Astrocyte (in vitro differentiated cells and primary cell): ENCODE results near the gene OR5AL1. TPM values are rescaled to one million over a fixed set of nuclear protein-coding genes. Genes with fewer than 3 reads are reported as not detected.
"Not testable (repeated sequence)": the region's sequence is repeated elsewhere in the genome, so short reads cannot be mapped to it uniquely, and the experiment has no call there.

Experiments
- DNase-seq: peaks from one replicate; pipeline ENCODE4 v3.0.0-alpha.2; 2010; ENCODE audit warnings: low read depth
- FAIRE-seq: peaks from 2 replicates; lab custom pipeline; 2011; peaks lifted over from hg19 to GRCh38; lab: Jason Lieb, UNC
- H2AFZ ChIP-seq: 2 replicates; pipeline ENCODE4 v1.6.0; 2012; ENCODE audit warnings: low read depth, low read length, inconsistent platforms
- H3K27ac ChIP-seq: 2 replicates; pipeline ENCODE4 v1.5.1; 2011; ENCODE audit warnings: low read depth, low read length, inconsistent platforms
- H3K27me3 ChIP-seq: 2 replicates; pipeline ENCODE4 v1.6.0; 2011; ENCODE audit warnings: low read length, inconsistent platforms; ENCODE audit not compliant: insufficient read depth
- H3K36me3 ChIP-seq: 2 replicates; pipeline ENCODE4 v1.5.1; 2011; ENCODE audit warnings: low read length, inconsistent platforms; ENCODE audit not compliant: insufficient read depth
- H3K4me1 ChIP-seq: 2 replicates; pipeline ENCODE4 v1.5.1; 2011; ENCODE audit warnings: low read length, inconsistent platforms; ENCODE audit not compliant: insufficient read depth
- H3K4me2 ChIP-seq: 2 replicates; pipeline ENCODE4 v1.6.0; 2012; ENCODE audit warnings: low read length, inconsistent platforms
- H3K4me3 ChIP-seq: 2 replicates; pipeline ENCODE4 v1.5.1; 2011; ENCODE audit warnings: low read depth, mild to moderate bottlenecking, low read length, inconsistent platforms; ENCODE audit not compliant: insufficient read depth
- H3K79me2 ChIP-seq: 2 replicates; pipeline ENCODE4 v1.6.0; 2012; ENCODE audit warnings: mild to moderate bottlenecking, low read length, inconsistent platforms; ENCODE audit not compliant: insufficient read depth
- H3K9ac ChIP-seq: 2 replicates; pipeline ENCODE4 v1.6.0; 2012; ENCODE audit warnings: mild to moderate bottlenecking, low read length, inconsistent platforms
- H3K9me3 ChIP-seq: 2 replicates; pipeline ENCODE4 v1.5.1; 2012; ENCODE audit warnings: low read depth, mild to moderate bottlenecking, low read length, inconsistent platforms; ENCODE audit not compliant: insufficient read depth
- H4K20me1 ChIP-seq: 2 replicates; pipeline ENCODE4 v1.6.0; 2012; ENCODE audit warnings: low read length, inconsistent platforms; ENCODE audit not compliant: insufficient read depth
- H3K27ac Mint-ChIP-seq: one replicate; pipeline ENCODE4 v1.8.0; 2021; ENCODE audit warnings: mild to moderate bottlenecking, mixed read lengths; ENCODE audit not compliant: unreplicated experiment
- H3K27me3 Mint-ChIP-seq: one replicate; pipeline ENCODE4 v1.8.0; 2021; ENCODE audit warnings: low read depth, mixed read lengths; ENCODE audit not compliant: unreplicated experiment
- H3K36me3 Mint-ChIP-seq: one replicate; pipeline ENCODE4 v1.8.0; 2021; ENCODE audit warnings: low read depth, mixed read lengths; ENCODE audit not compliant: unreplicated experiment
- H3K4me1 Mint-ChIP-seq: one replicate; pipeline ENCODE4 v1.8.0; 2021; ENCODE audit warnings: low read depth, mixed read lengths; ENCODE audit not compliant: unreplicated experiment
- H3K4me3 Mint-ChIP-seq: one replicate; pipeline ENCODE4 v1.8.0; 2021; ENCODE audit warnings: mild to moderate bottlenecking, moderate library complexity, mixed read lengths; ENCODE audit not compliant: unreplicated experiment
- H3K9me3 Mint-ChIP-seq: one replicate; pipeline ENCODE4 v1.8.0; 2021; ENCODE audit warnings: mild to moderate bottlenecking, mixed read lengths; ENCODE audit not compliant: unreplicated experiment
- EZH2 ChIP-seq: IDR thresholded peaks from 2 replicates; pipeline ENCODE4 v1.6.1; 2012; ENCODE audit warnings: mild to moderate bottlenecking, low read length, inconsistent platforms; ENCODE audit not compliant: insufficient read depth
- total RNA-seq: library from RNA; stranded (reverse); gene quantifications from 2 replicates; pipeline ENCODE4 v1.2.1, GENCODE V29; 2021
- TF ChIP-seq, protein P1 (sequence below): IDR thresholded peaks from 2 replicates; pipeline ENCODE4 v1.5.1; 2011; ENCODE audit warnings: low read depth, mild to moderate bottlenecking, inconsistent platforms, low read length, moderate library complexity; ENCODE audit not compliant: insufficient read depth

Gene OR5AL1
- total RNA-seq, 1 donor from 2014 or later = not detected

DNA sequence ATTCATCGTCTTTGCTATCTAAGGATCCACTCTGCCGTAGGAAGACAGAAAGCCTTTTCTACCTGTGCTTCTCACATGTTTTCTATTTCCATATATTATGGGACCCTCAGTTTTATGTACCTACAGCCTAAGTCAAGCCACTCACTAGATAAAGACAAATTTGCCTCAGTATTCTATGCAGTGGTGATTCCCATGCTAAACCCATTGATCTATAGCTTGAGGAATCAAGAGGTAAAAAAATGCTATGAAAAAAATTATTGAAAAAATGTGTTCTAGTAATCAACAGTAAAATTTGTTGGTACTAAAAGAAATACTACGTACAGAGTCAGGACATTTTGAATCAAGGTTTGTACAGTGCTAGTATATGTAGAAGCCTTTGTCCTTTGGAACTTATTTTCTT is 18.1 kb upstream of the OR5AL1 start:
- no peak for DNase-seq
- no peak overlapping the region for H3K4me3 Mint-ChIP-seq
- Histone ChIP-seq H3K27me3 (no peaks in the 10 kb centered on the region), H3K4me1 (no peaks in the 10 kb centered on the region), H3K36me3 (no peaks in the 10 kb centered on the region), H4K20me1 (no peaks in the 10 kb centered on the region), H3K9me3 (no peaks in the 10 kb centered on the region), H3K4me2 (no peak overlapping the region), H3K9ac (no peak overlapping the region), H2AFZ (no peak overlapping the region), H3K4me3 (no peak overlapping the region), H3K79me2 (no peaks in the 10 kb centered on the region), H3K27ac (no peak overlapping the region)
- no peaks in the 10 kb centered on the region for H3K9me3 Mint-ChIP-seq
- no peaks in the 10 kb centered on the region for H3K4me1 Mint-ChIP-seq
- no peaks in the 10 kb centered on the region for H3K36me3 Mint-ChIP-seq
- TF ChIP-seq, protein P1, sequence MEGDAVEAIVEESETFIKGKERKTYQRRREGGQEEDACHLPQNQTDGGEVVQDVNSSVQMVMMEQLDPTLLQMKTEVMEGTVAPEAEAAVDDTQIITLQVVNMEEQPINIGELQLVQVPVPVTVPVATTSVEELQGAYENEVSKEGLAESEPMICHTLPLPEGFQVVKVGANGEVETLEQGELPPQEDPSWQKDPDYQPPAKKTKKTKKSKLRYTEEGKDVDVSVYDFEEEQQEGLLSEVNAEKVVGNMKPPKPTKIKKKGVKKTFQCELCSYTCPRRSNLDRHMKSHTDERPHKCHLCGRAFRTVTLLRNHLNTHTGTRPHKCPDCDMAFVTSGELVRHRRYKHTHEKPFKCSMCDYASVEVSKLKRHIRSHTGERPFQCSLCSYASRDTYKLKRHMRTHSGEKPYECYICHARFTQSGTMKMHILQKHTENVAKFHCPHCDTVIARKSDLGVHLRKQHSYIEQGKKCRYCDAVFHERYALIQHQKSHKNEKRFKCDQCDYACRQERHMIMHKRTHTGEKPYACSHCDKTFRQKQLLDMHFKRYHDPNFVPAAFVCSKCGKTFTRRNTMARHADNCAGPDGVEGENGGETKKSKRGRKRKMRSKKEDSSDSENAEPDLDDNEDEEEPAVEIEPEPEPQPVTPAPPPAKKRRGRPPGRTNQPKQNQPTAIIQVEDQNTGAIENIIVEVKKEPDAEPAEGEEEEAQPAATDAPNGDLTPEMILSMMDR = no peak
- TF ChIP-seq EZH2 = no peak
- H3K27me3 Mint-ChIP-seq = no peaks in the 10 kb centered on the region
- no peak overlapping the region for H3K27ac Mint-ChIP-seq
- no peak for FAIRE-seq

DNA sequence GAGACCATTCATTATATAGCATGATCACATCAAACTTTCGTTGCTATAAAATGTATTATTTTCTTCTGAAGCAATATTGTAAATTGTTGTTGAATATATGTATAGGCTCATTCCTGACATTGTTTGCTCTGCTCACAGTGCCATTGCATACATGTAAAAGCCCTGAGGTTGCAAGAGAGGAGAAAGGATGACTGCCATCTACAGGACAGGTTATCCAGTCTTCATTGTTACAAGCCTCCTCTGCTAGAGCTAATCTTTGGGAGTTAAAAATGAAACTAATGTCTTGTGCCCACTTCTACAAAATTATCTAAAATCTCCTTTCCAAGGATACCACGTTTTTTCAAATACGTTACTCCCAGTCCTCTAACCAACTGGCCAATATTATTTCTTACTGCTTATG is 16.4 kb upstream of the OR5AL1 start:
- no peaks in the 10 kb centered on the region for H4K20me1 ChIP-seq
- FAIRE-seq = no peak
- no peaks in the 10 kb centered on the region for H3K4me1 Mint-ChIP-seq
- H3K27me3 ChIP-seq = no peaks in the 10 kb centered on the region
- no peak overlapping the region for H3K9ac ChIP-seq
- H3K4me1 ChIP-seq = no peaks in the 10 kb centered on the region
- H3K4me3 Mint-ChIP-seq = no peak overlapping the region
- no peaks in the 10 kb centered on the region for H3K27me3 Mint-ChIP-seq
- no peak overlapping the region for H3K27ac ChIP-seq
- no peaks in the 10 kb centered on the region for H3K79me2 ChIP-seq
- H3K9me3 ChIP-seq = no peaks in the 10 kb centered on the region
- no peaks in the 10 kb centered on the region for H3K36me3 ChIP-seq
- no peak overlapping the region for H3K4me2 ChIP-seq
- no peak overlapping the region for H3K27ac Mint-ChIP-seq
- no peaks in the 10 kb centered on the region for H3K9me3 Mint-ChIP-seq
- DNase-seq = no peak
- no peak overlapping the region for H2AFZ ChIP-seq
- TF ChIP-seq, protein P1 = no peak
- no peak for TF ChIP-seq EZH2
- H3K4me3 ChIP-seq = no peak overlapping the region
- H3K36me3 Mint-ChIP-seq = no peaks in the 10 kb centered on the region

DNA sequence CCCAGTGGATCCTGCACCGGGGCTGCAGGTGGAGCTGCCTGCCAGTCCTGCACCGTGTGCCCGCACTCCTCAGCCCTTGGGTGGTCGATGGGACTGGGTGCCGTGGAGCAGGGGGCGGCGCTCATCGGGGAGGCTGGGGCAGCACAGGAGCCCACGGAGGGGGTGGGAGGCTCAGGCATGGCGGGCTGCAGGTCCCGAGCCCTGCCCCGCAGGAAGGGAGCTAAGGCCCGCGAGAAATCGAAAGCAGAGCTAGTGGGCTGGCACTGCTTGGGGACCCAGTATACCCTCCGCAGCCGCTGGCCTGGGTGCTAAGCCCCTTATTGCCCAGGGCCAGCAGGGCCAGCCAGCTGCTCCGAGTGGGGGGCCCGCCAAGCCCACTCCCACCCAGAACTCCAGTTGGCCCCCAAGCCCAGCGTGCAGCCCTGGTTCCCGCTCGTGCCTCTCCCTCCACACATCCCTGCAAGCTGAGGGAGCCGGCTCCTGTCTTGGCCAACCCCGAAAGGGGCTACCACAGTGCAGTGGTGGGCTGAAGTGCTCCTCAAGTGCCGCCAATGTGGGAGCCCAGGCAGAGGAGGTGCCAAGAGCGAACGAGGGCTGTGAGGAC is 10.5 kb upstream of the OR5AL1 start:
- H3K36me3 ChIP-seq, H3K4me3 Mint-ChIP-seq, H3K4me3 ChIP-seq, H3K9ac ChIP-seq, H3K4me1 Mint-ChIP-seq, H4K20me1 ChIP-seq, H3K27me3 ChIP-seq, FAIRE-seq, H3K79me2 ChIP-seq, H3K27ac ChIP-seq, H3K27me3 Mint-ChIP-seq, H3K27ac Mint-ChIP-seq, H2AFZ ChIP-seq, DNase-seq, H3K9me3 Mint-ChIP-seq, H3K4me2 ChIP-seq, H3K36me3 Mint-ChIP-seq, H3K4me1 ChIP-seq, H3K9me3 ChIP-seq: not testable (repeated sequence)
